ENCODE measurements around the gene PTTG1IP.

DNA sequence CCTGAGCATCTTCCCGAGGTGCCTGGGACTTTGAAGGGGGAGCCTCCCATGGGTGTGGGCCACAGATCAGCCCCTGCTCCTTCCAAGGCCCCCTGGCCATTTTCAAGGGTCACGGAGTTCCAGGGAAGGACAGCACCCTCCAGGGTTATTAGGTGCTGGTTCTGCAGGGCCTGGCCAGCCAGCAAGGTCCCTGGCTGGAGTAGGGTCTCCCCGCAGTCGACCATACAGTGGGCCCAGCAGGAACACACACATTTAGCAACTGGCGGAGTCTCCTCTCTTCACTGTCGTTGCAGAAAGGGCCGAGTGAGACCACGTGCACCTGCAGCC, 37.9 kb downstream of the PTTG1IP start:
- TF ChIP-seq, protein P1, sequence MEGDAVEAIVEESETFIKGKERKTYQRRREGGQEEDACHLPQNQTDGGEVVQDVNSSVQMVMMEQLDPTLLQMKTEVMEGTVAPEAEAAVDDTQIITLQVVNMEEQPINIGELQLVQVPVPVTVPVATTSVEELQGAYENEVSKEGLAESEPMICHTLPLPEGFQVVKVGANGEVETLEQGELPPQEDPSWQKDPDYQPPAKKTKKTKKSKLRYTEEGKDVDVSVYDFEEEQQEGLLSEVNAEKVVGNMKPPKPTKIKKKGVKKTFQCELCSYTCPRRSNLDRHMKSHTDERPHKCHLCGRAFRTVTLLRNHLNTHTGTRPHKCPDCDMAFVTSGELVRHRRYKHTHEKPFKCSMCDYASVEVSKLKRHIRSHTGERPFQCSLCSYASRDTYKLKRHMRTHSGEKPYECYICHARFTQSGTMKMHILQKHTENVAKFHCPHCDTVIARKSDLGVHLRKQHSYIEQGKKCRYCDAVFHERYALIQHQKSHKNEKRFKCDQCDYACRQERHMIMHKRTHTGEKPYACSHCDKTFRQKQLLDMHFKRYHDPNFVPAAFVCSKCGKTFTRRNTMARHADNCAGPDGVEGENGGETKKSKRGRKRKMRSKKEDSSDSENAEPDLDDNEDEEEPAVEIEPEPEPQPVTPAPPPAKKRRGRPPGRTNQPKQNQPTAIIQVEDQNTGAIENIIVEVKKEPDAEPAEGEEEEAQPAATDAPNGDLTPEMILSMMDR (tag by site-specific recombination; IDR thresholded peaks at IDR 0.05): no peak
- TF ChIP-seq SALL2 (tag by site-specific recombination; IDR thresholded peaks at IDR 0.05; ENCODE audit: borderline replicate concordance) (no peak), ZNF239 (tag by site-specific recombination; IDR thresholded peaks at IDR 0.05) (no peak), ZNF621 (tag by site-specific recombination; IDR thresholded peaks at IDR 0.05) (no peak), ZNF292 (tag by site-specific recombination; IDR thresholded peaks at IDR 0.05; ENCODE audit: borderline replicate concordance, low read depth) (no peak), ZNF701 (tag by site-specific recombination; IDR thresholded peaks at IDR 0.05) (no peak)
- TF ChIP-seq, protein P2, sequence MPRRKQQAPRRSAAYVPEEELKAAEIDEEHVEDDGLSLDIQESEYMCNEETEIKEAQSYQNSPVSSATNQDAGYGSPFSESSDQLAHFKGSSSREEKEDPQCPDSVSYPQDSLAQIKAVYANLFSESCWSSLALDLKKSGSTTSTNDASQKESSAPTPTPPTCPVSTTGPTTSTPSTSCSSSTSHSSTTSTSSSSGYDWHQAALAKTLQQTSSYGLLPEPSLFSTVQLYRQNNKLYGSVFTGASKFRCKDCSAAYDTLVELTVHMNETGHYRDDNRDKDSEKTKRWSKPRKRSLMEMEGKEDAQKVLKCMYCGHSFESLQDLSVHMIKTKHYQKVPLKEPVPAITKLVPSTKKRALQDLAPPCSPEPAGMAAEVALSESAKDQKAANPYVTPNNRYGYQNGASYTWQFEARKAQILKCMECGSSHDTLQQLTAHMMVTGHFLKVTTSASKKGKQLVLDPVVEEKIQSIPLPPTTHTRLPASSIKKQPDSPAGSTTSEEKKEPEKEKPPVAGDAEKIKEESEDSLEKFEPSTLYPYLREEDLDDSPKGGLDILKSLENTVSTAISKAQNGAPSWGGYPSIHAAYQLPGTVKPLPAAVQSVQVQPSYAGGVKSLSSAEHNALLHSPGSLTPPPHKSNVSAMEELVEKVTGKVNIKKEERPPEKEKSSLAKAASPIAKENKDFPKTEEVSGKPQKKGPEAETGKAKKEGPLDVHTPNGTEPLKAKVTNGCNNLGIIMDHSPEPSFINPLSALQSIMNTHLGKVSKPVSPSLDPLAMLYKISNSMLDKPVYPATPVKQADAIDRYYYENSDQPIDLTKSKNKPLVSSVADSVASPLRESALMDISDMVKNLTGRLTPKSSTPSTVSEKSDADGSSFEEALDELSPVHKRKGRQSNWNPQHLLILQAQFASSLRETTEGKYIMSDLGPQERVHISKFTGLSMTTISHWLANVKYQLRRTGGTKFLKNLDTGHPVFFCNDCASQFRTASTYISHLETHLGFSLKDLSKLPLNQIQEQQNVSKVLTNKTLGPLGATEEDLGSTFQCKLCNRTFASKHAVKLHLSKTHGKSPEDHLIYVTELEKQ (tag by site-specific recombination; IDR thresholded peaks at IDR 0.05; ENCODE audit: borderline replicate concordance): no peak
- TF ChIP-seq, protein P3, sequence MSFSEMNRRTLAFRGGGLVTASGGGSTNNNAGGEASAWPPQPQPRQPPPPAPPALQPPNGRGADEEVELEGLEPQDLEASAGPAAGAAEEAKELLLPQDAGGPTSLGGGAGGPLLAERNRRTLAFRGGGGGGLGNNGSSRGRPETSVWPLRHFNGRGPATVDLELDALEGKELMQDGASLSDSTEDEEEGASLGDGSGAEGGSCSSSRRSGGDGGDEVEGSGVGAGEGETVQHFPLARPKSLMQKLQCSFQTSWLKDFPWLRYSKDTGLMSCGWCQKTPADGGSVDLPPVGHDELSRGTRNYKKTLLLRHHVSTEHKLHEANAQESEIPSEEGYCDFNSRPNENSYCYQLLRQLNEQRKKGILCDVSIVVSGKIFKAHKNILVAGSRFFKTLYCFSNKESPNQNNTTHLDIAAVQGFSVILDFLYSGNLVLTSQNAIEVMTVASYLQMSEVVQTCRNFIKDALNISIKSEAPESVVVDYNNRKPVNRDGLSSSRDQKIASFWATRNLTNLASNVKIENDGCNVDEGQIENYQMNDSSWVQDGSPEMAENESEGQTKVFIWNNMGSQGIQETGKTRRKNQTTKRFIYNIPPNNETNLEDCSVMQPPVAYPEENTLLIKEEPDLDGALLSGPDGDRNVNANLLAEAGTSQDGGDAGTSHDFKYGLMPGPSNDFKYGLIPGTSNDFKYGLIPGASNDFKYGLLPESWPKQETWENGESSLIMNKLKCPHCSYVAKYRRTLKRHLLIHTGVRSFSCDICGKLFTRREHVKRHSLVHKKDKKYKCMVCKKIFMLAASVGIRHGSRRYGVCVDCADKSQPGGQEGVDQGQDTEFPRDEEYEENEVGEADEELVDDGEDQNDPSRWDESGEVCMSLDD (tag by site-specific recombination; IDR thresholded peaks at IDR 0.05): no peak
- TF ChIP-seq, protein P4, sequence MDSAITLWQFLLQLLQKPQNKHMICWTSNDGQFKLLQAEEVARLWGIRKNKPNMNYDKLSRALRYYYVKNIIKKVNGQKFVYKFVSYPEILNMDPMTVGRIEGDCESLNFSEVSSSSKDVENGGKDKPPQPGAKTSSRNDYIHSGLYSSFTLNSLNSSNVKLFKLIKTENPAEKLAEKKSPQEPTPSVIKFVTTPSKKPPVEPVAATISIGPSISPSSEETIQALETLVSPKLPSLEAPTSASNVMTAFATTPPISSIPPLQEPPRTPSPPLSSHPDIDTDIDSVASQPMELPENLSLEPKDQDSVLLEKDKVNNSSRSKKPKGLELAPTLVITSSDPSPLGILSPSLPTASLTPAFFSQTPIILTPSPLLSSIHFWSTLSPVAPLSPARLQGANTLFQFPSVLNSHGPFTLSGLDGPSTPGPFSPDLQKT (IDR thresholded peaks at IDR 0.05; ENCODE audit: borderline replicate concordance, low read depth, low read length): no peak

Measured in HEK293 (cell line).